ENCODE measurements around the gene PCCA.

GRCh38 chr13:100304229-100304628, 215.3 kb downstream of the PCCA start:
- no peak for TF ChIP-seq POLR2A (IDR thresholded peaks at IDR 0.05; ENCODE audit: low read depth)
- TF ChIP-seq, protein P1, sequence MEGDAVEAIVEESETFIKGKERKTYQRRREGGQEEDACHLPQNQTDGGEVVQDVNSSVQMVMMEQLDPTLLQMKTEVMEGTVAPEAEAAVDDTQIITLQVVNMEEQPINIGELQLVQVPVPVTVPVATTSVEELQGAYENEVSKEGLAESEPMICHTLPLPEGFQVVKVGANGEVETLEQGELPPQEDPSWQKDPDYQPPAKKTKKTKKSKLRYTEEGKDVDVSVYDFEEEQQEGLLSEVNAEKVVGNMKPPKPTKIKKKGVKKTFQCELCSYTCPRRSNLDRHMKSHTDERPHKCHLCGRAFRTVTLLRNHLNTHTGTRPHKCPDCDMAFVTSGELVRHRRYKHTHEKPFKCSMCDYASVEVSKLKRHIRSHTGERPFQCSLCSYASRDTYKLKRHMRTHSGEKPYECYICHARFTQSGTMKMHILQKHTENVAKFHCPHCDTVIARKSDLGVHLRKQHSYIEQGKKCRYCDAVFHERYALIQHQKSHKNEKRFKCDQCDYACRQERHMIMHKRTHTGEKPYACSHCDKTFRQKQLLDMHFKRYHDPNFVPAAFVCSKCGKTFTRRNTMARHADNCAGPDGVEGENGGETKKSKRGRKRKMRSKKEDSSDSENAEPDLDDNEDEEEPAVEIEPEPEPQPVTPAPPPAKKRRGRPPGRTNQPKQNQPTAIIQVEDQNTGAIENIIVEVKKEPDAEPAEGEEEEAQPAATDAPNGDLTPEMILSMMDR (IDR thresholded peaks at IDR 0.05): no peak

Data from esophagus muscularis mucosa (tissue), 3 donors.